IMR-90 (cell line): Measurements from ENCODE around the gene SIGLEC15. TPM values are rescaled to one million over a fixed set of nuclear protein-coding genes. Genes with fewer than 3 reads are reported as not detected.

Source experiments
- ATAC-seq: fragments of 200-7000 bp; cut with Tn5 transposase; 2 replicates; pipeline ENCODE4 v1.9.1; 2020; ENCODE audit warnings: low read depth, mild to moderate bottlenecking, moderate library complexity
- BruUV-seq: library from RNA; stranded (reverse); fragments of 400-500 nt; replicated peaks from 2 replicates; lab custom pipeline; 2021; lab: Mats Ljungman, UMichigan
- CTCF ChIA-PET: fragments of 300-600 bp; formaldehyde crosslinking; extraction: SDS; loops from one replicate; lab custom pipeline; 2021; ENCODE audit warnings: antibody characterized with exemption; lab: Yijun Ruan, JAX
- POLR2A ChIA-PET: fragments of 300-600 bp; sonication (Branson Sonifier 250); formaldehyde crosslinking; loops from one replicate; lab custom pipeline; 2022; ENCODE audit warnings: antibody characterized with exemption; ENCODE audit not compliant: unreplicated experiment; lab: Charles Lee
- DNase-seq: peaks from one replicate; pipeline ENCODE4 v3.0.0; 2013
- H2AFZ ChIP-seq: replicated peaks from 2 replicates; pipeline ENCODE3; 2013; ENCODE audit warnings: low read length, mild to moderate bottlenecking; ENCODE audit not compliant: poor library complexity
- H2AK5ac ChIP-seq: 2 replicates; pipeline ENCODE4 v1.6.1; 2013; ENCODE audit warnings: low read depth, low read length, inconsistent platforms
- H2AK9ac ChIP-seq: replicated peaks from 2 replicates; pipeline ENCODE3; 2013; ENCODE audit warnings: mild to moderate bottlenecking, low read depth, low read length, moderate library complexity; ENCODE audit not compliant: poor library complexity
- H2BK120ac ChIP-seq: 2 replicates; pipeline ENCODE4 v1.6.1; 2013; ENCODE audit warnings: low read depth, low read length, inconsistent platforms
- H2BK15ac ChIP-seq: 3 replicates; pipeline ENCODE4 v1.6.1; 2013; ENCODE audit warnings: low read depth, low read length, inconsistent platforms
- H2BK20ac ChIP-seq: 2 replicates; pipeline ENCODE4 v1.6.1; 2013; ENCODE audit warnings: low read depth, mild to moderate bottlenecking, inconsistent platforms, low read length, moderate library complexity
- H2BK5ac ChIP-seq: 2 replicates; pipeline ENCODE4 v1.6.1; 2013; ENCODE audit warnings: mild to moderate bottlenecking, low read depth, low read length, inconsistent platforms; ENCODE audit not compliant: poor library complexity, severe bottlenecking
- H3K14ac ChIP-seq: replicated peaks from 2 replicates; pipeline ENCODE4 v1.6.1; 2013; ENCODE audit warnings: low read depth, low read length, inconsistent platforms
- H3K18ac ChIP-seq: 2 replicates; pipeline ENCODE4 v1.6.1; 2013; ENCODE audit warnings: low read depth, low read length, control low read depth
- H3K23ac ChIP-seq: 2 replicates; pipeline ENCODE4 v1.6.1; 2013; ENCODE audit warnings: low read depth, low read length, inconsistent platforms
- H3K27ac ChIP-seq: 2 replicates; pipeline ENCODE4 v1.5.1; 2013; ENCODE audit warnings: mild to moderate bottlenecking, control low read depth, low read length; ENCODE audit not compliant: insufficient read depth
- H3K27me3 ChIP-seq: 2 replicates; pipeline ENCODE4 v1.6.1; 2013; ENCODE audit warnings: low read length; ENCODE audit not compliant: control insufficient read depth, insufficient read depth
- H3K36me3 ChIP-seq: 2 replicates; pipeline ENCODE4 v1.6.1; 2013; ENCODE audit warnings: low read length, mixed read lengths; ENCODE audit not compliant: control insufficient read depth, insufficient read depth
- H3K4ac ChIP-seq: 2 replicates; pipeline ENCODE4 v1.6.1; 2013; ENCODE audit warnings: low read depth, low read length, inconsistent platforms
- H3K4me1 ChIP-seq: 2 replicates; pipeline ENCODE4 v1.6.1; 2013; ENCODE audit warnings: low read length, mixed read lengths; ENCODE audit not compliant: control insufficient read depth, insufficient read depth
- H3K4me2 ChIP-seq: 2 replicates; pipeline ENCODE4 v1.6.1; 2013; ENCODE audit warnings: low read depth, mild to moderate bottlenecking, control low read depth, low read length, moderate library complexity
- H3K4me3 ChIP-seq: 2 replicates; pipeline ENCODE4 v1.5.1; 2013; ENCODE audit warnings: low read depth, mild to moderate bottlenecking, control low read depth, low read length, moderate library complexity; ENCODE audit not compliant: insufficient read depth
- H3K56ac ChIP-seq: 2 replicates; pipeline ENCODE4 v1.6.1; 2013; ENCODE audit warnings: low read length, inconsistent platforms; ENCODE audit not compliant: insufficient read depth; ENCODE audit errors: extremely low read depth
- H3K79me1 ChIP-seq, 2 experiments: 2 replicates each; pipeline ENCODE4 v1.6.1; 2013; ENCODE audit warnings: low read length in 2 of 2, inconsistent platforms in 1 of 2, low read depth in 1 of 2
- H3K9ac ChIP-seq: 2 replicates; pipeline ENCODE4 v1.6.1; 2013; ENCODE audit warnings: low read depth, low read length, control low read depth
- H3K9me1 ChIP-seq: 2 replicates; pipeline ENCODE4 v1.6.1; 2013; ENCODE audit warnings: low read length, inconsistent platforms; ENCODE audit not compliant: insufficient read depth
- H3K9me3 ChIP-seq: 2 replicates; pipeline ENCODE4 v1.6.1; 2013; ENCODE audit warnings: low read length; ENCODE audit not compliant: control insufficient read depth, insufficient read depth
- H4K20me1 ChIP-seq: 2 replicates; pipeline ENCODE4 v1.6.1; 2013; ENCODE audit warnings: low read length, inconsistent platforms; ENCODE audit not compliant: insufficient read depth
- H4K5ac ChIP-seq: 2 replicates; pipeline ENCODE4 v1.6.1; 2013; ENCODE audit warnings: mild to moderate bottlenecking, low read depth, low read length, control low read depth
- H4K8ac ChIP-seq, 2 experiments: 2 replicates each; pipeline ENCODE4 v1.6.1; 2013; ENCODE audit warnings: low read depth in 2 of 2, low read length in 2 of 2, control low read depth in 1 of 2, inconsistent platforms in 1 of 2
- H4K91ac ChIP-seq: 2 replicates; pipeline ENCODE4 v1.6.1; 2013; ENCODE audit warnings: low read depth, low read length, inconsistent platforms; ENCODE audit not compliant: insufficient read depth
- BHLHE40 ChIP-seq: fragments of 150-350 bp; IDR thresholded peaks from 2 replicates; pipeline ENCODE4 v1.6.1; 2016; ENCODE audit warnings: mild to moderate bottlenecking, low read depth, low read length
- CEBPB ChIP-seq: IDR thresholded peaks from 2 replicates; pipeline ENCODE4 v1.6.1; 2012; ENCODE audit warnings: low read depth, low read length, improper control_type of control experiment
- MXI1 ChIP-seq: IDR thresholded peaks from 2 replicates; pipeline ENCODE4 v1.6.1; 2012; ENCODE audit warnings: low read depth, mild to moderate bottlenecking, low read length, moderate library complexity, borderline replicate concordance
- POLR2A ChIP-seq: IDR thresholded peaks from 2 replicates; pipeline ENCODE4 v1.6.1; 2012; ENCODE audit warnings: mild to moderate bottlenecking, low read depth, low read length
- RCOR1 ChIP-seq: IDR thresholded peaks from 2 replicates; pipeline ENCODE4 v1.6.1; 2012; ENCODE audit warnings: mild to moderate bottlenecking, low read length, improper control_type of control experiment; ENCODE audit not compliant: insufficient replicate concordance
- RFX5 ChIP-seq: IDR thresholded peaks from 2 replicates; pipeline ENCODE4 v1.8.0; 2012; ENCODE audit warnings: low read depth, mild to moderate bottlenecking, low read length, moderate library complexity
- WGBS, 2 experiments: methylation state at CpG; one replicate each; pipeline versions ENCODE4 v1.1.5 to v1.1.7; 2013; ENCODE audit warnings: missing lambda C conversion rate in 2 of 2; ENCODE audit not compliant: insufficient read length in 1 of 2; ENCODE audit errors: extremely low coverage in 2 of 2; 5-methylcytosine and 5-hydroxymethylcytosine counted together
- dilution Hi-C: fragments of 300-500 bp; cut with HindIII; formaldehyde crosslinking; loops from one replicate; pipeline ENCODE4 v1.14.3; 2018; ENCODE audit warnings: low sequenced_read_pairs; ENCODE audit not compliant: unreplicated experiment
- in situ Hi-C: fragments of 300-500 bp; cut with MboI; formaldehyde crosslinking; loops from 3 replicates; pipeline ENCODE4 v1.14.3; 2019; ENCODE audit warnings: low sequenced_read_pairs, inconsistent platforms, mixed read lengths
- intact Hi-C: fragments of 100-400 bp; cut with micrococcal nuclease; formaldehyde crosslinking; loops from 2 replicates; pipeline ENCODE4 v1.10.0; 2022
- polyA plus RNA-seq, 3 experiments: library from polyadenylated mRNA; depleted of rRNA; stranded (reverse); fragments of >200 nt; gene quantifications; 2 replicates each; pipeline ENCODE4 v1.2.3, GENCODE V29; 2012; ENCODE audit warnings: low replicate concordance in 1 of 3
- total RNA-seq: library from RNA; depleted of rRNA; stranded (reverse); fragments of >200 nt; gene quantifications from 2 replicates; pipeline ENCODE4 v1.2.3, GENCODE V29; 2012
- TF ChIP-seq, protein P1 (sequence below): fragments of 150-350 bp; IDR thresholded peaks from 2 replicates; pipeline ENCODE4 v1.6.1; 2016; ENCODE audit warnings: low read depth, mild to moderate bottlenecking, low read length, moderate library complexity, borderline replicate concordance
- TF ChIP-seq, protein P2 (sequence below): fragments of 150-350 bp; IDR thresholded peaks from 2 replicates; pipeline ENCODE4 v1.6.1; 2017; ENCODE audit warnings: mild to moderate bottlenecking, antibody characterized with exemption, low read length, low read depth

The SIGLEC15 gene
- total and polyA plus RNA-seq, 2 of the 4 experiments (the other 2 are of a cell fraction) = 1.1 to 1.8 TPM

DNA sequence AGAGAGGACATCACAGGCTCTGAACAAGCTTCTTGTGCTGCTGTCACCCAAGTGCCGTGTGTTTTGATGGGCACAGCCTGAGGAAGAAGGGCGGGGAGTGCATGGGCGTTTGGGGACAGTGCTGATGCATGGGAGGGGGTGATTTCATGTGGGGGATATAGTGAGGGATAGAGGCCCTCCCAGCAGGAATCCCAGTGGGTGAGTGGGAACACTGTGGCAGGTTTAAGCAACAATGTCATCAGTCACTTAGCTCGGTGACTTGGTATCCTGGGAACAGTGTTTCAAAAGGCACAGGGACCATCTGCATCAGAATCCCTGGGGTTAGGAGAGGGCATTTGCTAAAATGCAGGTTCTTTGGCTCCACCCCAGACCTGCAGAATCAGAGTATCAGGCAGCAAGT, 609 bp downstream of the SIGLEC15 start:
- peak overlapping the region; percentile 8; the same call in 1 of the 2 replicates for H3K18ac ChIP-seq
- H3K56ac ChIP-seq = no peak overlapping the region
- intact Hi-C loops (no loop called here), in situ Hi-C loops (no loop called here), dilution Hi-C loops (no loop called here)
- no TSS peak for BruUV-seq
- peaks cover 21% of the 10 kb centered on the region for H3K4me1 ChIP-seq
- TF ChIP-seq POLR2A (no peak), MXI1 (no peak), BHLHE40 (no peak), CEBPB (no peak), RCOR1 (no peak), RFX5 (no peak)
- TF ChIP-seq, protein P1, sequence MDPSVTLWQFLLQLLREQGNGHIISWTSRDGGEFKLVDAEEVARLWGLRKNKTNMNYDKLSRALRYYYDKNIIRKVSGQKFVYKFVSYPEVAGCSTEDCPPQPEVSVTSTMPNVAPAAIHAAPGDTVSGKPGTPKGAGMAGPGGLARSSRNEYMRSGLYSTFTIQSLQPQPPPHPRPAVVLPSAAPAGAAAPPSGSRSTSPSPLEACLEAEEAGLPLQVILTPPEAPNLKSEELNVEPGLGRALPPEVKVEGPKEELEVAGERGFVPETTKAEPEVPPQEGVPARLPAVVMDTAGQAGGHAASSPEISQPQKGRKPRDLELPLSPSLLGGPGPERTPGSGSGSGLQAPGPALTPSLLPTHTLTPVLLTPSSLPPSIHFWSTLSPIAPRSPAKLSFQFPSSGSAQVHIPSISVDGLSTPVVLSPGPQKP = no peak
- TF ChIP-seq, protein P2, sequence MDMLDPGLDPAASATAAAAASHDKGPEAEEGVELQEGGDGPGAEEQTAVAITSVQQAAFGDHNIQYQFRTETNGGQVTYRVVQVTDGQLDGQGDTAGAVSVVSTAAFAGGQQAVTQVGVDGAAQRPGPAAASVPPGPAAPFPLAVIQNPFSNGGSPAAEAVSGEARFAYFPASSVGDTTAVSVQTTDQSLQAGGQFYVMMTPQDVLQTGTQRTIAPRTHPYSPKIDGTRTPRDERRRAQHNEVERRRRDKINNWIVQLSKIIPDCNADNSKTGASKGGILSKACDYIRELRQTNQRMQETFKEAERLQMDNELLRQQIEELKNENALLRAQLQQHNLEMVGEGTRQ = no peak
- H4K8ac ChIP-seq = peak overlapping the region; percentile 83 to 96; a peak in 3 of 4 replicates
- peak overlapping the region; percentile 100 for H2AK5ac ChIP-seq
- ChIA-PET CTCF (no interaction called here), POLR2A (no interaction called here)
- no peak overlapping the region for H2AFZ ChIP-seq
- H3K79me1 ChIP-seq = peaks cover 0 to 16% of the 10 kb centered on the region in 2 experiments; a peak in 2 of 4 replicates
- peak overlapping the region; percentile 99; the same call in 2 of the 3 replicates for H2BK15ac ChIP-seq
- DNase-seq = no peak
- 83% methylated on average over 4 of the region's 4 CpGs; no CpG with 5 or more reads in 1 of the 2 experiments for WGBS, 2 experiments
- H2AK9ac ChIP-seq = peak overlapping the region; percentile 70
- no peak for ATAC-seq
- no peak overlapping the region for H3K4me3 ChIP-seq
- H4K5ac ChIP-seq = peak overlapping the region; percentile 38; the same call in 1 of the 2 replicates
- H3K9me1 ChIP-seq = peaks cover 31% of the 10 kb centered on the region
- no peaks in the 10 kb centered on the region for H3K36me3 ChIP-seq
- H3K14ac ChIP-seq = peak overlapping the region; percentile 77; the same call in 1 of the 2 replicates
- H3K27ac ChIP-seq = no peak overlapping the region
- H3K23ac ChIP-seq = peak overlapping the region; percentile 53; the same call in 1 of the 2 replicates
- no peak overlapping the region for H3K9ac ChIP-seq
- peak overlapping the region; percentile 99 for H2BK20ac ChIP-seq
- H2BK5ac ChIP-seq = peak overlapping the region; percentile 54
- peak overlapping the region; percentile 99 for H2BK120ac ChIP-seq
- no peak overlapping the region for H3K4me2 ChIP-seq
- H4K91ac ChIP-seq = peak overlapping the region; percentile 92
- no peaks in the 10 kb centered on the region for H3K9me3 ChIP-seq
- no peaks in the 10 kb centered on the region for H3K27me3 ChIP-seq
- no peaks in the 10 kb centered on the region for H4K20me1 ChIP-seq
- H3K4ac ChIP-seq = peak overlapping the region; percentile 99
